Measurements from ENCODE around the gene SAYSD1. TPM values are rescaled to one million over a fixed set of nuclear protein-coding genes. Genes with fewer than 3 reads are reported as not detected.
A peak's percentile ranks its signal among the peaks of the same experiment; 100 is the strongest.
"Not testable (repeated sequence)": the region's sequence is repeated elsewhere in the genome, so short reads cannot be mapped to it uniquely, and the experiment has no call there.

Gene SAYSD1
- total RNA-seq, 2 experiments from 2014 or later, result 16.0 to 16.8 TPM

GRCh38 chr6:39143238-39143930 is 28.4 kb upstream of the SAYSD1 start:
- H3K4me1 Mint-ChIP-seq (ENCODE audit: low read depth), result no peaks in the 10 kb centered on the region
- ATAC-seq (no peak), DNase-seq (no peak)
- H3K36me3 Mint-ChIP-seq (ENCODE audit: low read depth), result no peaks in the 10 kb centered on the region
- peaks cover 8% of the 10 kb centered on the region for H3K9me3 Mint-ChIP-seq
- ChIA-PET POLR2A (interaction anchor here (0.8 kb wide), 1 partner anchor 13 kb away, joined by 3 read pairs; no protein-coding TSS in a partner anchor), CTCF (interaction anchor here (0.9 kb wide), 1 partner anchor 159 kb away, joined by 3 read pairs; no protein-coding TSS in a partner anchor)
- H3K27me3 Mint-ChIP-seq, result peaks cover 9% of the 10 kb centered on the region
- no peak for TF ChIP-seq CTCF (IDR thresholded peaks at IDR 0.05)
- H3K27ac Mint-ChIP-seq, result no peak overlapping the region
- intact Hi-C loops (cut with micrococcal nuclease), result no loop called here
- H3K4me3 Mint-ChIP-seq, result no peak overlapping the region

GRCh38 chr6:39140556-39141167 is 25.7 kb upstream of the SAYSD1 start:
- Mint-ChIP-seq H3K36me3 (ENCODE audit: low read depth) (no peaks in the 10 kb centered on the region), H3K27me3 (peaks cover 9% of the 10 kb centered on the region), H3K27ac (no peak overlapping the region), H3K4me1 (ENCODE audit: low read depth) (no peaks in the 10 kb centered on the region), H3K4me3 (no peak overlapping the region), H3K9me3 (peaks cover 16% of the 10 kb centered on the region)
- CTCF ChIA-PET, result interaction anchor here (0.8 to 1.2 kb wide), 2 partner anchors 11 to 162 kb away, joined by 3 to 4 read pairs; no protein-coding TSS in a partner anchor
- TF ChIP-seq CTCF (IDR thresholded peaks at IDR 0.05), result no peak
- DNase-seq (no peak), ATAC-seq (no peak)
- intact Hi-C loops (cut with micrococcal nuclease), result no loop called here
- POLR2A ChIA-PET, result interaction anchor here (0.9 kb wide), 1 partner anchor 16 kb away, joined by 3 read pairs; no protein-coding TSS in a partner anchor

GRCh38 chr6:39137245-39137644 is 22.3 kb upstream of the SAYSD1 start:
- TF ChIP-seq CTCF (IDR thresholded peaks at IDR 0.05), result no peak
- no peak overlapping the region for H3K27ac Mint-ChIP-seq
- peak; percentile 37 for ATAC-seq

GRCh38 chr6:39136207-39136606 is 21.2 kb upstream of the SAYSD1 start:
- H3K27me3 Mint-ChIP-seq; H3K4me1 Mint-ChIP-seq (ENCODE audit: low read depth); H3K4me3 Mint-ChIP-seq; intact Hi-C loops (cut with micrococcal nuclease); DNase-seq; ATAC-seq; H3K36me3 Mint-ChIP-seq (ENCODE audit: low read depth); H3K27ac Mint-ChIP-seq: not testable (repeated sequence)
- ChIA-PET CTCF (interaction anchor here (1.6 kb wide), 1 partner anchor 12 kb away, joined by 5 read pairs; no protein-coding TSS in a partner anchor), POLR2A (interaction anchor here (1.5 kb wide), 1 partner anchor 21 kb away, joined by 4 read pairs; the partner anchor contains the start of gene SAYSD1)
- H3K9me3 Mint-ChIP-seq, result peaks cover 17% of the 10 kb centered on the region

More at GRCh38 chr6:39137245-39137644, 22.3 kb upstream of the SAYSD1 start:
- no peaks in the 10 kb centered on the region for H3K4me1 Mint-ChIP-seq (ENCODE audit: low read depth)
- H3K9me3 Mint-ChIP-seq, result peaks cover 15% of the 10 kb centered on the region
- POLR2A ChIA-PET, result interaction anchor here (1.2 to 1.5 kb wide), 2 partner anchors 16 to 22 kb away, joined by 3 to 4 read pairs; partner anchors contain the start of gene SAYSD1
- peak; percentile 61 for DNase-seq
- no peaks in the 10 kb centered on the region for H3K36me3 Mint-ChIP-seq (ENCODE audit: low read depth)
- intact Hi-C loops (cut with micrococcal nuclease), result no loop called here
- H3K27me3 Mint-ChIP-seq, result peaks cover 9% of the 10 kb centered on the region
- no peak overlapping the region for H3K4me3 Mint-ChIP-seq
- CTCF ChIA-PET, result interaction anchor here (1.2 to 1.8 kb wide), 3 partner anchors 13 to 173 kb away, joined by 4 to 7 read pairs (median 5); no protein-coding TSS in a partner anchor

GRCh38 chr6:39134761-39135160 is 19.8 kb upstream of the SAYSD1 start:
- H3K4me1 Mint-ChIP-seq (ENCODE audit: low read depth); H3K36me3 Mint-ChIP-seq (ENCODE audit: low read depth); H3K27me3 Mint-ChIP-seq; DNase-seq; H3K27ac Mint-ChIP-seq; intact Hi-C loops (cut with micrococcal nuclease); CTCF ChIA-PET; POLR2A ChIA-PET; ATAC-seq; H3K4me3 Mint-ChIP-seq: not testable (repeated sequence)
- H3K9me3 Mint-ChIP-seq, result peaks cover 17% of the 10 kb centered on the region

Data from activated CD8-positive, alpha-beta T cell treated with anti-CD3 and anti-CD28 coated beads for 36 hours (primary cell).